DMS 273 (cell line): ENCODE measurements around the gene HDAC2.
"Not testable (repeated sequence)": the region's sequence is repeated elsewhere in the genome, so short reads cannot be mapped to it uniquely, and the experiment has no call there.

Source experiments
- DNase-seq: peaks from one replicate; lab custom pipeline; 2025; ENCODE audit not compliant: unreplicated experiment; lab: John Stamatoyannopoulos, UW

Gene HDAC2

GRCh38 chr6:113976806-113977205 lies 5.9 kb upstream of the HDAC2 start:
- DNase-seq = no peak

DNA sequence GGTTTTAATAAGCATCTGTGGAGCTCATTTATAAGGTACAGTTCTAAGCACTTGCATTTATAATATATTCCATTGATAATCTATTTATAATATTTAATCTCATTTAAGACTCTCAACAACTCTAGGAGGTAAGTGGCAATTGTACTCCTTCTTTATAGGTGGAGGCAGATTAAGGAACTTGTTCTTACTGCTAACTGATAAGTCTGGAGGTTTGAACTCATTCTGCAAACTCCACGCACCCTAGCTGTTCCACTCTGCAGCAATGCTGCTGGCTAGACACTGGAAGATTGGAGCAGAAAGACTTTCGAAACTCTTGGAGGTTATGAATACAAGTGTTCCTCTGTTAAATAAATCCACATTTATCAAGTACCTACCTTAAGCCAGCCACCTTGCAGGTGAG lies 793 bp upstream of the HDAC2 start:
- peak; percentile 46 for DNase-seq

DNA sequence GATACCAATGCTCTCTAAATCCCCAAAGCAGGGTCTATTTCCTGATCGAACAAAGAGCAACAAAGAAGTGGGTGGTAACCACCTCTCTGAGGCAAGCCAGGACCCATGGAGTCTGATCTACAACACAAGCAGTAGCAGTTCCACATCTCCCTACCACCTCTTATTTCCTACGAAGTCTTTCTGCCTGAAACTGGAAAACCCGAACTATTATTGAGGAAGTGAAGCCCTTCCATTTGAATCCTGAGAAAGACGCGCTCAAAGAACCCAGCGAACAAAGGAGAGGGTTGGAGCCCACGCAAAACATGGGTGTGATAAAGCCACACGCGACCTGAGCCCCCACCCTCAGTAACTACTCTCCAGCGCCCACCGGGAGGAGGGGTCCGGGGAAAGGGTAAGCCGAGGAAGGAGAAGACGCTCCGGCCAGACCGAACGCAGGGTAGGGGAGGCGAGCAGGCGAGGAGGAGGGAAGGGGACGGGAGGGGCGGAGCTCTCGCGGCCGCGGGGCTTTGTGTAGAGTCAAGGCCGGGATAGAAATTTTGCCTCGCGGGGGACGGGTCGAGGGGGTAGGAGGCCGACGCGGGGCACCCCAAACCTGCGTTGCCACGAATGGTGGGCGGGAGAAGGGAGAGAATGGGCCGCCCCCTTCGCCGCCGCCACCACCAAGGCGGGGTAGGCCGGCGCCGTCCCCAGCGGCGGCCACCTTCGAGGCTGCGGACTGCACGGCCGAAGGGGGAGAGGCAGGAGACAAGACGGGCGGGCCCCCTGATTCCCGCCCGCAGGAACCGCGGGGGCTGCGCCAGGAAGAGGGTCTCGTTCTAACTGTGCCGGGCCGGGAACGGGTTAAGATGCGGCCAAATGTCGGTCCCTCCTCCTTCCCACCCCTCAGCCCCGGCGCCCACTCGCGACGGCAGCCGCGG lies 802 bp downstream of the HDAC2 start:
- DNase-seq = peak; percentile 73

DNA sequence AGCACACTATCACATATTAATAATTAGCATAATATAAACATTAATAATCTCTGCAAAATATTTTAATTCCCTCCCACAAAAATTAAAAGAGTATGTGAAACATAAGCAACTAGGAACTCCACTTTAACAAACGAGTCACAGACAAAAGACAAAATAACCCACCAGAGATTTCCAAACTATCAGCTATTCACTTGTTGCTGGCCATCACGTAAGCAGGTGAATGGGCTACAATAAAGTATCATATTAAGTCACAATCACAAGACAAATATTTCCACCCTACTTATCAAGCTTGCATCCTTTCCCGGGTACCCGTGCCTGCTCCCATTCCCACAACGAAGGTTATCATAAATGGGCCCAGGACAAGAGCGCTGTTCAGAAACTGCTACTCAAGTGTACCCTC lies 2.5 kb downstream of the HDAC2 start:
- no peak for DNase-seq

DNA sequence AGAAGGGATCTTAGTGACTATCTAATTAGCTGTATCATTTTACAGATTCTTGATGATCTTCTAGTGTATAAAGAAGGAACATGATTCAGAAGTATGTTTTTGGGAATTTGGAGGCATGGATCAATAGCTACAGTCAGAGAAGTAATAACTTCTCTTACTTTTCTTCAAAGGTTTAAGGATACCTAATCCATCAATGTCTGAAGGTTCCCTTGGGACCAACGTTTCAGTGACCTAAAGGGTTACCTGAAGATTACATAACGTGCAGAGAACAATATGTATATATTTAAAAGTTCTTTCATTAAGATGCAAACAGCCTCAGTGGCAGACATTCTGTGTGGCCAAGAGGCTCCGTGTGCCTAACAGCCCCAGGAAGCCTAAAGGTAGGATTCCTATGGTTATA lies 3.2 kb downstream of the HDAC2 start:
- DNase-seq = peak; percentile 11

- no peak for DNase-seq
These were observed 10.2 kb downstream of the HDAC2 start for GRCh38 chr6:113960795-113961194.

GRCh38 chr6:113959235-113959634 lies 11.7 kb downstream of the HDAC2 start:
- DNase-seq = no peak

DNA sequence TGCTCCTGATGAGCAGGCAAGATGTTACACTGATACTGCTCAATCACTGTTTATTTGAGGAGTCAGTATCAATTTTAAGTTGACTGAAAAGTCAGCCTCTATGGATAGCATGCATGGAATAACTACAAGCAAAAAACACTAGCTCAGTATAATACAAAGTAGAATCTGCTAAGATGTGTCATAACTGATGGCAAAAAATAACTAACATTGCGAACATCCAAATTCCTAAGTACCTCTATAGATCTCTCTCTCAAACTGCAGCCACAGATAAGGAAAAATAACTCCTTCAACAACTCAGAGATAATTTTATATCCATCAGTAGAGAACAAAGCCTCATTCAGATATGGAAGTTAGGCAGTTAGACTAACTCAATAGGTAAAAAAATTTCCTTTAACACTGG lies 16.3 kb downstream of the HDAC2 start:
- DNase-seq = no peak

DNA sequence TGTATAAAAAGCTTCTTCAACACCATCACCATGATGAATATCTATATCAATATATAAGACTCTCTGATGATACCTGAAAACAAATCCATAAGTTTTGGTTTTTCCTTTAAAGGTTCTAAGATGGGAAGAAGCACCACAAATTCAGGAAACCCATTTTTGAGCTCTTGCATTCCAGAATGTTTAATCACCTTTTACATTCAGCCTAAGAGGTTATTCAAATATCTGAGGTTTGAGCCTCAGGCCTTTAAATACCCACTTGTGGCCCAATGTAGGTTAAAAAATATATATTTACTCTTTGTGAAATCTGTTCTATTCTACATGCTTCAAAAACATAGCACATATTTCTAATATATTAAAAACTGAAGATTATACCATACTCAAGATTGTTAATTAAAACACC lies 17.6 kb downstream of the HDAC2 start:
- no peak for DNase-seq

DNA sequence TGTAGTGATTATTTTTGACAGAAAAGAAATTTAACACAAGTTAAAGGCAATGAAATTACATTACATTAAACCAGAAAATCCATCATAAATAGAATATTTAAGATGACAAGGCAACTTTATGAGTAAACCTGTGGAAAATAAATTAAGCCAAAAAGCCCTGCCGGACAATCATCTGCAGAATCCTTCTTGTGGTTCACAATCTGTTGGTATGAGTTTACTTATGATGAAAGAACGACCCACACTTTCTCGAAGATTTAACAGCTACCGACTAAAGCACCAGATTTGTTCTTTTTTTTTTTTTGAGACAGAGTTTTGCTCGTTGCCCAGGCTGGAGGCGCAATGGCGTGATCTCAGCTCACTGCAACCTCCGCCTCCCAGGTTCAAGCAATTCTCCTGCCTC lies 21.4 kb downstream of the HDAC2 start:
- DNase-seq = no peak

DNA sequence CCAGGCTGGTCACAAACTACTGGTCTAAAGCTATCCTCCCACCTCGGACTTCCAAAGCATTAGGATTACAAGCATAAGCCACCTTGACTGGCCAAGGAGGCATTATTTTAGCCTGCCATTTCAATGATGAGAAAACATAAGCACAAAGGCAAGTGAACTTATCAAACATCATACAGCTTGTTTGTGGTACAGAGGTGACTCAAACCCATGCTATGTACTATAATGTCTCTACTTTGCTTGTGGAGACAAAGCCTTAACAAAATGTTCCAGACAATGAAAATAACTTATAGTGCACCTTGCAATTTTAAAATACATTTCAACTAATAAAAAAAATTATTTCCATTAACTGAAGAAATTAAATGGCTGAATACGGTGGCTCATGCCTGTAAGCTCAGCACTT lies 26.2 kb downstream of the HDAC2 start:
- DNase-seq = no peak

DNA sequence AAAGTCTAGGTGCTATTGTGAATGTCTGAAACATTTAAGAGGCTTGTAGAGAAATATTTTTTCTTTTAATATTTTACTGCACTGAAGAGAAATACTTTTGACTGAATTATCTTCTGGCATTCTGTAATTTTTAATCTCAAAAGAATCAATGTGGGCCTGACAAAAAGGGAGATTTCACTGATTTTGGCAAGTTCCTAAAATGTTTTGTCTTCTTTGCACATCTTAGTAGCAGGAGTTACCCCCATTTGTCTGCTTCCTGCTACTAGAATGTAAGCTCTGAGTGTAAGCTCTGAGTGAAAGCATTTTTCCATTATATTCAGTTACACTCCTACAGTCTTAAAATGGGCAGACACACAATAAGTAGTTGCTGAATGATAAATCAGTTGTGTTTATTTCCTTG lies 31.1 kb downstream of the HDAC2 start:
- no peak for DNase-seq

DNA sequence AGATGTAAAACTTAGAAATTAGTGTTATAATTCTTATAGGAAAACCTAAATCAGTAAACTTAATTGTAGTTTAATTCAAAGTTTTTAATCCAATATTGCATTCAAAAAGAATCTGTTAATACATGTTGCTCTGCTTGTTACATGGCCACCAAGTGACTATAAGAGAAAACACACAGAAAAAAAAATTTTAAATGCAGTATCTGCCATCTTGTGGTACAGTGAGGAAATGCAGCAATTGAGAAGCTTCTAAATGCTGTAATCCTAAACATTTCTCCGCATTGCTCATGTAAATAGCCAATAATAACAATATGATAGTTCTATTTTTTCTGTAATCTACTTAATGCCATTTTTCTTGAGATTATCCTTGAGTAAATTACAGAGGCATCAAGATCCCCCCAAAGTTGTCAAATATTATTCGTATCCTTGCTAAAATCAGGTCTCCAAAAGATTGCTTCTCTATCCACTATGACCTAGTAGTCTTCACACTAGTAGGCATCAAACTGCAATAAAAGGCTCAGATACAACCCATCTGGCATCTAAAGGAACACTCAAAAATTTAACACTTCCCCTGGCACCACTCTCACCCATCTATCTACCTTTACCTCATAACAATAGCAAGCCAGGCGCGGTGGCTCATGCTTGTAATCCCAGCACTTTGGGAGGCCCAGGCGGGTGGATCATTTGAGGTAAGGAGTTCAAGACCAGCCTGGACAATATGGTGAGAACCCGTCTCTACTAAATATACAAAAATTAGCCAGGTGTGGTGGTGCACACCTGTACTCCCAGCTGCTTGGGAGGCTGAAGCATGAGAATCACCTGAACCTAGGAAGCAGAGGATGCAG lies 34.6 kb downstream of the HDAC2 start:
- peak; percentile 80 for DNase-seq

GRCh38 chr6:113934101-113934500 lies 36.8 kb downstream of the HDAC2 start:
- no peak for DNase-seq

GRCh38 chr6:113931907-113932306 lies 39.0 kb downstream of the HDAC2 start:
- DNase-seq = not testable (repeated sequence)

- DNase-seq = no peak
These were observed 40.8 kb downstream of the HDAC2 start for GRCh38 chr6:113930183-113930582.

DNA sequence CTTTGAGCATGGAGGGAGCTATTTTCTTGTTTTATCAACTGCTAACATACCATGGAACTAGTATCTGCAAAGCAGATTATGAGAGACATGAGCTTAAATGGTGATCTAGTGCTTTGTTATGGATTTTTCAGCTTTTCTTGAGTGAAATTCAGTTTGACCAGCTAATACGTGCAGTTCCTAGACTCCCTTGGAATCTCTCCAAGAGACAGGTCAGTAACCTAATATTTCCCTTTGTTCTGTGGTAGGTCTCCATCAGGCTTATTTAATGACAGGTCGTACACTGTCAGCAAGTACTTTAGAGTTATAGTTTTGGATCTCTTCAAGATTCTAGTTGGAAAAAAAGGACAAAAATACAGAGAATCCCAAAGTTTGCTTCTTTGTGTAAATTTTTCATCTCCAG lies 43.9 kb downstream of the HDAC2 start:
- DNase-seq = peak; percentile 13

GRCh38 chr6:113925378-113925777 lies 45.6 kb downstream of the HDAC2 start:
- no peak for DNase-seq

- no peak for DNase-seq
These were observed 46.6 kb downstream of the HDAC2 start for GRCh38 chr6:113924312-113924723.

DNA sequence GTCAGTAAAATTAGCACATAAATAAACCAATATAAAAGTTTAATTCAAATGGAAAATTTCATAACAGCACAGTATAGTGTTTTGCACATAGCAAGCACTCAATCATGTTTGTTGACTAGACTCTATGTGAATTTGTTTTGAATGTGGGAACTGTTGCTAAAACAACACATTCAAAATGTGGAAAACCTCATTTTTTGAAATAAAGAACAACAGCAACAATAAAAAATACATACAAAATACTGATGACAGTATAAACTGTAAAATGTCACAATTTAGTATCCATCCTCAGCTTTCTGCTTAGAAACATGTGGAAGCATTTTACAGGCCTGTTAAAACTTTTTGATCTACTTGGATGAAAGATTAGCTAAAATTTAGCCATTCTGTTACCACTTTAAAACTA lies 47.4 kb downstream of the HDAC2 start:
- DNase-seq = no peak

DNA sequence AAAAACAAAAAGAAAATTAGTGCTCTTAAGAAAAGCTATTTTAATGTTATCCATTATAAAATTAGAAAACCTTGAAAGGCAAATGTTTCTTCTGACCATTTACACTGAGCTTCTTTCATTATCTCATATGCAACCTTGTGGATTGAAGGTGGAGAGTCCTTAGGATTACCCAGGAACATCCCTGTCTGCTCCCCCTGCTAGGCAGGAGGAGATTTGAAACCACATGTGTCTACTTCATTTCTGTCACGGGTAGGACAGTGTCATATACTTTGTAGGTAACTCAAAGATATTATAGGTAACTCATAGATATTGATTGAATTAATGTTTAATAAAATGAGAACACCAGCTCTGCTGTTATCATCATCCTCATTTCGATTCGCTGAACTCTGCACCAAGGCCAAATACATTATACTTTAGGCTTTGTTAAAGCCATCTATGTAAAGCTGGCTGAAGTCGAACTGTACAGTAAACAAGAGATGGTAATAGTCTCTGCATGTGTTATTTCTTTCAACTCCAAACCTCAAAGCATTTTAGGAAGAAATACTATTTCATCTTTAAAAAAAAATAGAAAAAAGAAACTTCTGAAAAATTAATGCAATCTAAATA lies 49.5 kb downstream of the HDAC2 start:
- no peak for DNase-seq
